ENCODE data around the gene YJU2. TPM values are rescaled to one million over a fixed set of nuclear protein-coding genes. Genes with fewer than 3 reads are reported as not detected.
"Not testable (repeated sequence)": the region's sequence is repeated elsewhere in the genome, so short reads cannot be mapped to it uniquely, and the experiment has no call there.

YJU2 gene
- total RNA-seq, 4 donors from 2014 or later: 17.0 to 29.1 (median 26.4) TPM

DNA sequence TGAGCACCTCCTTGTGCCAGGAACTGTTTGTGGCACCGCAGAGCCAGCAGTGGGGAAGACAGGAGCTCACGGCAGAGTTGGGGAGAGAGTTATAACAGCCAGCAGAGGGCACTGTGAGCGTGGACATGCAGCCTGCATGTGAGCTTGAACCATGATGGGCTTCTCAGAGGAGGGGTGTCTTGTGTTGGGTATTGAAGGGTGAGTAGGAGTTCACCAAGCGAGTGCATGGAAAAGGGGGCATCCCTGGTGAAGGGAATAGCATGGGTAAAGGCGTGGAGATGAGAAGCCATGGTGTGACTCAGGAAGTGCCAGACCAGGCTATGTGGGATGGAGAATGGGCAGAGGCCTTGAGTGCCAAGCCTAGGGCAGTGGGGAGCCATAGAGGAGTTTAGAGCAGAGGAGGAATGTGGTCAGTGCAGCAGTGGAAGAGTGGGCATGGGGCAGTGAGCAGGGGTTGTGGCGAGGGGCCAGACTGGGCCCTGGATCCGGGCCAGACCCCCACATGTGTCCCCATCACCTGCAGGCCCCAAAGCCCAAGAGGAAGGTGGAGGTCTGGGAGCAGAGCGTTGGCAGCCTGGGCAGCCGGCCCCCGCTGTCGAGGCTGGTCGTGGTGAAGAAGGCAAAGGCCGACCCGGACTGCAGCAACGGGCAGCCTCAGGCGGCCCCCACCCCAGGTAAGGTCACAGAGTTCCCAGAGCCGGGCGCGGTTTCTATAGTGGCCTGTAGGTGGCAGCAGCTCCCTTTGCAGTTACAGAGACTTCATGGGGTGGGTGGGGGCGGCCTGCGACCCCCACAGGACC is 20.4 kb downstream of the YJU2 start:
- Histone ChIP-seq H3K9me3 (no peaks in the 10 kb centered on the region), H3K36me3 (peaks cover 42 to 99% (median 78%) of the 10 kb centered on the region in 4 donors), H3K27ac (replicated peaks in 1 of 4) (no peak overlapping the region), H3K4me3 (no peak overlapping the region), H3K4me1 (peaks cover 0 to 6% (median 2%) of the 10 kb centered on the region in 4 donors), H3K27me3 (no peaks in the 10 kb centered on the region)
- intact Hi-C loops (cut with DNase I): loop anchor here (2.0 to 5.0 kb wide), 2 partner anchors 86 to 260 kb away; no protein-coding TSS in a partner anchor
- 50% methylated on average over 20 of the region's 21 CpGs for WGBS
- no peak for TF ChIP-seq EP300 (IDR thresholded peaks at IDR 0.05)
- TF ChIP-seq CTCF (IDR thresholded peaks at IDR 0.05): peak; percentile 76 to 86 (median 83)
- no peak for DNase-seq (ENCODE audit: extremely low spot score)

- no peak overlapping the region for H3K4me3 ChIP-seq
- no peak overlapping the region for H3K27ac ChIP-seq (replicated peaks in 1 of 4)
- DNase-seq (ENCODE audit: extremely low spot score): no peak
- peaks cover 0 to 6% (median 2%) of the 10 kb centered on the region in 4 donors for H3K4me1 ChIP-seq
- no peak for TF ChIP-seq EP300 (IDR thresholded peaks at IDR 0.05)
- TF ChIP-seq POLR2AphosphoS5 (IDR thresholded peaks at IDR 0.05): no peak
- no peak for TF ChIP-seq CTCF (IDR thresholded peaks at IDR 0.05)
- TF ChIP-seq POLR2A (IDR thresholded peaks at IDR 0.05; ENCODE audit: low read depth): no peak
- H3K27me3 ChIP-seq: no peaks in the 10 kb centered on the region
- peaks cover 33 to 95% (median 69%) of the 10 kb centered on the region in 4 donors for H3K36me3 ChIP-seq
- intact Hi-C loops (cut with DNase I): loop anchor here (2.0 to 5.0 kb wide), 2 partner anchors 85 to 259 kb away; no protein-coding TSS in a partner anchor
- 88% methylated on average over 15 of the region's 30 CpGs for WGBS
- H3K9me3 ChIP-seq: no peaks in the 10 kb centered on the region
These were observed 21.3 kb downstream of the YJU2 start for GRCh38 chr19:4267901-4268815.

DNA sequence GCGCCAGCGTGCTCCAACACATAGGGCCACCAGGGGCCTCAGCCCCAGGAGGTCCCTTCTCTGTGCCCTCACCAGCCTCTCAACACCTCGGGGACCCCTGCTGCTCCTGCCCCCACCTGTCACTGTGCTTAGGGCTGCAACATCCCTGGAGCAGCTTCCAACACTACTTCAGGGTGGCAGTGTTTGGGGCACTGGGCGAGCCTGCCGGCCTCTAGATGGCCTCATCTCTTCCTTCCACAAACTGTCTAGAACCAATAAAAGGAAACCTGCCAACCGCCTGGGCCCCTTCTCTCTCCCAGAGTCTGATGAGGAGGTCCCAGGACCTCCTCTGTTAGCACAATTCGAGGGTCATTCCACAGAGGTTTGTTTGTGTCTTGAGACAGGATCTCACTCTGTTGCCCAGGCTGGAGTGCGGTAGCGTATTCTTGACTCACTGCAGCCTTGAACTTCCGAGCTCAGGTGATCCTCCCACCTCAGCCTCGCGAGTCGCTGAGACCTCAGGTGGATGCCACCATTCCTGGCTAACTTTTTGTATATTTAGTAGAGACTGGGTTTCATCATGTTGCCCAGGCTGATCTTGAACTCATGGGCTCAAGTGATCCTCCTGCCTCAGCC is 22.0 kb downstream of the YJU2 start:
- intact Hi-C loops (cut with DNase I): loop anchor here (5.0 kb wide), 1 partner anchor 258 kb away; no protein-coding TSS in a partner anchor
- Histone ChIP-seq H3K36me3 (peaks cover 29 to 87% (median 62%) of the 10 kb centered on the region in 4 donors), H3K4me3 (no peak overlapping the region), H3K27ac (replicated peaks in 1 of 4) (no peak overlapping the region), H3K27me3 (no peaks in the 10 kb centered on the region), H3K4me1 (peaks cover 0 to 6% (median 2%) of the 10 kb centered on the region in 4 donors), H3K9me3 (no peaks in the 10 kb centered on the region)
- no peak for DNase-seq (ENCODE audit: extremely low spot score)
- TF ChIP-seq POLR2A (IDR thresholded peaks at IDR 0.05; ENCODE audit: low read depth) (no peak), EP300 (IDR thresholded peaks at IDR 0.05) (no peak)
- 86% methylated on average over 11 of the region's 13 CpGs for WGBS

DNA sequence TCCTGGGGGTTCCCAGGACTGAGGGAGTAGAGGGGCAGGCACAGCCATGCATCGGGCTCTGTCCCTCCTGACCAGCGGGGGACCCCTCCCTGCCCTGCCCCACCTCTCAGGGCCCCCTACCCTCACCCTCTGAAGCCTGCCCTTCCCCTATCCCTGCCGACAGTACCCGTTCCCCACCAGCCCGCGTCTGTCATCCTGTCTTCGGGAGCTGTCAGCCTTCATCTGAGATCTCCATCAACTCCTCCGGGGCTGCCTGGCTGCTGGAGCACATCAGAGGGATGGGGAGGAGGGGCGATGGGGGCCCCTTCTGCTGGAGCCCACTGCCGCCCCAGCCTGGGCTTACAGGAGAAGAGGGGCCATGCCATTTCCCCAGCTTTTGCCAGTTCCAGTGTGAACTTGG is 26.0 kb downstream of the YJU2 start:
- 60% methylated on average over 10 of the region's 10 CpGs for WGBS
- intact Hi-C loops (cut with DNase I): no loop called here

DNA sequence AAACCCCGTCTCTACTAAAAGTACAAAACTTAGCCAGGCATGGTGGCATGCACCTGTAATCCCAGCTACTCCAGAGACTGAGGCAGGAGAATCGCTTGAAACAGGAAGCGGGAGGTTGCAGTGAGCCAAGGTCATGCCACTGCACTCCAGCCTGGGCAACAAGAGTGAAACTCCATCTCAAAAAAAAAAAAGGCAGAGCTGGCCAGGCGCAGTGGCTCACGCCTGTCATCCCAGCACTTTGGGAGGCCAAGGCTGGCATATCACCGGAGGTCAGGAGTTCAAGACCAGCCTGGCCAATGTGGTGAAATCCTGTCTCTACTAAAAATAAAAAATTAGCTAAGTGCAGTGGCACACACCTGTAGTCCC is 27.4 kb downstream of the YJU2 start:
- intact Hi-C loops (cut with DNase I); H3K9me3 ChIP-seq; H3K4me1 ChIP-seq; DNase-seq (ENCODE audit: extremely low spot score); H3K27ac ChIP-seq (replicated peaks in 1 of 4); H3K4me3 ChIP-seq: not testable (repeated sequence)
- peaks cover under 1 to 33% (median 15%) of the 10 kb centered on the region in 4 donors for H3K36me3 ChIP-seq
- 88% methylated on average over 6 of the region's 6 CpGs for WGBS
- peaks cover 0 to 24% (median 10%) of the 10 kb centered on the region in 4 donors for H3K27me3 ChIP-seq

More for the DNA sequence above, 26.0 kb downstream of the YJU2 start:
- Histone ChIP-seq H3K4me3 (no peak overlapping the region), H3K9me3 (no peaks in the 10 kb centered on the region), H3K27me3 (peaks cover 0 to 10% (median 0%) of the 10 kb centered on the region in 4 donors), H3K4me1 (no peaks in the 10 kb centered on the region), H3K36me3 (peaks cover 14 to 48% (median 27%) of the 10 kb centered on the region in 4 donors), H3K27ac (replicated peaks in 1 of 4) (no peak overlapping the region)
- DNase-seq (ENCODE audit: extremely low spot score): no peak
- TF ChIP-seq POLR2A (IDR thresholded peaks at IDR 0.05; ENCODE audit: low read depth) (no peak), POLR2AphosphoS5 (IDR thresholded peaks at IDR 0.05) (no peak), EP300 (IDR thresholded peaks at IDR 0.05) (no peak), CTCF (IDR thresholded peaks at IDR 0.05) (no peak)

All from esophagus muscularis mucosa (tissue), 4 donors.